Breast epithelium (tissue), 3 donors: ENCODE data around the gene LCN10.

Source experiments
- POLR2A ChIP-seq: fragments of 450-650 bp; IDR thresholded peaks from one replicate; pipeline ENCODE4 v1.6.1; 2016; ENCODE audit warnings: antibody characterized with exemption, mild to moderate bottlenecking, moderate library complexity
- TF ChIP-seq, protein P1 (sequence below), 3 donors: fragments of 450-650 bp; IDR thresholded peaks; one replicate each; pipeline ENCODE4 v1.5.1; 2016 to 2017; ENCODE audit warnings: antibody characterized with exemption in 3 of 3, mild to moderate bottlenecking in 3 of 3, moderate library complexity in 3 of 3

DNA sequence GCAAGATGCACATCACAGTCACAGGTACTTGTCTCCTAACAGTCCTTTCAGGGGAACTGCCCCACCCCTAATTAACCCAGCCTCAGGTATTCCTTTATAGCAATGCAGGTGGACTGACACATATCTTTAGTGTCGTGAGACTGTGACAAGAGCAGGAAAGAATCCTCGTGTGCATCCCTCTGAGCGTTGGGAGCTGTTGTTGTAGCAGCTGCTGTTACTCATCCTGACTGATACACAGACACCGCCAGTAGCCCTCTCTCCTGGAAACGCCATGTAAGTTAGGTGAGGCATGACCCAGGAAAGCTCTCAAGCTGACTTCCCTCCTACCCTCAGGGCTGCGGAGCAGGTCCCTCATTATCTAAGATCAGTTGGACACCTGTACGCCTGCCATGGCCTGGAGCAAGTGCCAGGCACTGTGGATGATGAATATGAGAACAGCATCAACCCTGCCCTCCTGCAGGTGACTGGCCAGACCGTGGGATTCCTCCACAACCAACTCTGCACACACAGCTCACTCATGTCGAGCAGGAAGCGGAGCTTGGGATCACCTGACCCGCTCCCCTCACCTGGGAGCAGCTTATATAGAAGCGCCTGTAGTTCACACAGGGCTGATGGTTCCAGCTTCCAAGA lies 31.8 kb upstream of the LCN10 start:
- no peak for TF ChIP-seq POLR2A
- TF ChIP-seq, protein P1, sequence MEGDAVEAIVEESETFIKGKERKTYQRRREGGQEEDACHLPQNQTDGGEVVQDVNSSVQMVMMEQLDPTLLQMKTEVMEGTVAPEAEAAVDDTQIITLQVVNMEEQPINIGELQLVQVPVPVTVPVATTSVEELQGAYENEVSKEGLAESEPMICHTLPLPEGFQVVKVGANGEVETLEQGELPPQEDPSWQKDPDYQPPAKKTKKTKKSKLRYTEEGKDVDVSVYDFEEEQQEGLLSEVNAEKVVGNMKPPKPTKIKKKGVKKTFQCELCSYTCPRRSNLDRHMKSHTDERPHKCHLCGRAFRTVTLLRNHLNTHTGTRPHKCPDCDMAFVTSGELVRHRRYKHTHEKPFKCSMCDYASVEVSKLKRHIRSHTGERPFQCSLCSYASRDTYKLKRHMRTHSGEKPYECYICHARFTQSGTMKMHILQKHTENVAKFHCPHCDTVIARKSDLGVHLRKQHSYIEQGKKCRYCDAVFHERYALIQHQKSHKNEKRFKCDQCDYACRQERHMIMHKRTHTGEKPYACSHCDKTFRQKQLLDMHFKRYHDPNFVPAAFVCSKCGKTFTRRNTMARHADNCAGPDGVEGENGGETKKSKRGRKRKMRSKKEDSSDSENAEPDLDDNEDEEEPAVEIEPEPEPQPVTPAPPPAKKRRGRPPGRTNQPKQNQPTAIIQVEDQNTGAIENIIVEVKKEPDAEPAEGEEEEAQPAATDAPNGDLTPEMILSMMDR (IDR thresholded peaks at IDR 0.05), result no peak
